OCI-LY7 (cell line): ENCODE results near the gene SPTAN1. TPM values are rescaled to one million over a fixed set of nuclear protein-coding genes. Genes with fewer than 3 reads are reported as not detected.

Experiments used
- BruUV-seq: library from RNA; stranded (reverse); fragments of 400-500 nt; replicated peaks from 2 replicates; lab custom pipeline; 2021; lab: Mats Ljungman, UMichigan
- CTCF ChIA-PET: fragments of 300-600 bp; sonication (Branson Sonifier 250); formaldehyde crosslinking; loops from one replicate; lab custom pipeline; 2022; ENCODE audit warnings: antibody characterized with exemption; ENCODE audit not compliant: unreplicated experiment; lab: Charles Lee
- POLR2A ChIA-PET: fragments of 300-600 bp; sonication (Branson Sonifier 250); formaldehyde crosslinking; loops from one replicate; lab custom pipeline; 2022; ENCODE audit warnings: antibody characterized with exemption; lab: Charles Lee
- DNase-seq: peaks from one replicate; pipeline ENCODE4 v3.0.0-alpha.2; 2015; ENCODE audit warnings: low spot score
- H2AFZ ChIP-seq: fragments of 200-600 bp; sonication (generic), shearing (Covaris generic); 2 replicates; pipeline ENCODE4 v1.6.1; 2014; ENCODE audit warnings: mild to moderate bottlenecking, antibody characterized with exemption, low read length, moderate library complexity
- H3K27ac ChIP-seq: fragments of 200-600 bp; sonication (generic); 2 replicates; pipeline ENCODE4 v1.5.1; 2014; ENCODE audit warnings: mixed run types, low read depth, mild to moderate bottlenecking, moderate library complexity, low read length, inconsistent platforms; ENCODE audit not compliant: poor library complexity, severe bottlenecking
- H3K36me3 ChIP-seq: fragments of 200-600 bp; sonication (generic); 2 replicates; pipeline ENCODE4 v1.6.1; 2014; ENCODE audit warnings: mild to moderate bottlenecking, antibody characterized with exemption, low read length, moderate library complexity, mixed read lengths; ENCODE audit not compliant: insufficient read depth
- H3K4me1 ChIP-seq: fragments of 200-600 bp; sonication (generic); 2 replicates; pipeline ENCODE4 v1.5.1; 2014; ENCODE audit warnings: mild to moderate bottlenecking, low read length; ENCODE audit not compliant: insufficient read depth, poor library complexity, severe bottlenecking
- H3K4me2 ChIP-seq: fragments of 200-600 bp; sonication (generic); 2 replicates; pipeline ENCODE4 v1.6.1; 2014; ENCODE audit warnings: mild to moderate bottlenecking, low read length
- H3K4me3 ChIP-seq: fragments of 200-600 bp; sonication (generic); 2 replicates; pipeline ENCODE4 v1.5.1; 2014; ENCODE audit warnings: mild to moderate bottlenecking, low read depth, low read length; ENCODE audit not compliant: poor library complexity, severe bottlenecking
- H3K79me2 ChIP-seq: fragments of 200-600 bp; sonication (generic); 2 replicates; pipeline ENCODE4 v1.6.1; 2016; ENCODE audit warnings: low read depth, mild to moderate bottlenecking, low read length, moderate library complexity, mixed read lengths; ENCODE audit not compliant: insufficient read depth
- H3K9me2 ChIP-seq: fragments of 200-600 bp; sonication (generic); 2 replicates; pipeline ENCODE4 v1.6.1; 2016; ENCODE audit warnings: mild to moderate bottlenecking, low read length, mixed read lengths; ENCODE audit not compliant: insufficient read depth
- H3K9me3 ChIP-seq: fragments of 200-600 bp; sonication (generic); 2 replicates; pipeline ENCODE4 v1.6.1; 2014; ENCODE audit warnings: mild to moderate bottlenecking, mixed run types, low read length, mixed read lengths
- H4K20me1 ChIP-seq: fragments of 200-600 bp; sonication (generic); 2 replicates; pipeline ENCODE4 v1.6.1; 2014; ENCODE audit warnings: mild to moderate bottlenecking, antibody characterized with exemption, low read length, moderate library complexity, mixed read lengths; ENCODE audit not compliant: insufficient read depth
- EZH2phosphoT487 ChIP-seq: fragments of 200-600 bp; sonication (generic); IDR thresholded peaks from 2 replicates; pipeline ENCODE4 v1.6.1; 2018; ENCODE audit warnings: low read depth, borderline replicate concordance, mild to moderate bottlenecking, mixed run types, antibody characterized with exemption, low read length, moderate library complexity, mixed read lengths
- intact Hi-C: fragments of 100-400 bp; cut with micrococcal nuclease; formaldehyde crosslinking; loops from one replicate; pipeline ENCODE4 v1.10.0; 2022; ENCODE audit not compliant: unreplicated experiment
- total RNA-seq, 2 experiments: library from RNA; depleted of rRNA in 1 of 2; stranded (reverse); fragments of >200 nt in 1 of 2; shearing (Covaris generic) in 1 of 2; gene quantifications; 2 replicates each; pipeline ENCODE4 v1.2.3, GENCODE V29; 2014 to 2022
- TF ChIP-seq, protein P1 (sequence below): fragments of 200-600 bp; sonication (generic); conservative IDR thresholded peaks from 2 replicates; pipeline ENCODE4 v1.5.1; 2014; ENCODE audit warnings: mild to moderate bottlenecking, antibody characterized with exemption, low read length, moderate library complexity, mixed read lengths

Gene SPTAN1
- total RNA-seq, 2 experiments from 2014 or later = 239 to 259 TPM

DNA sequence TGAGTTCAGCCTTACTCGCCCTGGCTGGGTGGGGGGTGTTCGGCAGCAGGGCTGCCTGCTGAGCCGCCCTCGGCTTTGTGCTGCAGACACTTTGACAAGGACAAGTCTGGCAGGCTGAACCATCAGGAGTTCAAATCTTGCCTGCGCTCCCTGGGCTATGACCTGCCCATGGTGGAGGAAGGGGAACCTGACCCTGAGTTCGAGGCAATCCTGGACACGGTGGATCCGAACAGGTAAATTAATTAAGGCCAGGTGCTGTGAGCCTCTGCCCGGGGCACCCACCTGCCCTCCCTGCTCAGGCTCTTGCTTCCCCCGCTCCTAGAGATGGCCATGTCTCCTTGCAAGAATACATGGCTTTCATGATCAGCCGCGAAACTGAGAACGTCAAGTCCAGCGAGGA, 80.1 kb downstream of the SPTAN1 start:
- ChIA-PET CTCF (no interaction called here), POLR2A (no interaction called here)
- Histone ChIP-seq H3K4me2 (no peak overlapping the region), H3K4me1 (no peaks in the 10 kb centered on the region), H3K79me2 (no peaks in the 10 kb centered on the region), H3K9me2 (no peaks in the 10 kb centered on the region), H4K20me1 (no peaks in the 10 kb centered on the region), H2AFZ (no peak overlapping the region), H3K27ac (no peak overlapping the region), H3K4me3 (no peak overlapping the region), H3K9me3 (no peaks in the 10 kb centered on the region), H3K36me3 (peaks cover 69% of the 10 kb centered on the region)
- no peak for TF ChIP-seq EZH2phosphoT487
- TF ChIP-seq, protein P1, sequence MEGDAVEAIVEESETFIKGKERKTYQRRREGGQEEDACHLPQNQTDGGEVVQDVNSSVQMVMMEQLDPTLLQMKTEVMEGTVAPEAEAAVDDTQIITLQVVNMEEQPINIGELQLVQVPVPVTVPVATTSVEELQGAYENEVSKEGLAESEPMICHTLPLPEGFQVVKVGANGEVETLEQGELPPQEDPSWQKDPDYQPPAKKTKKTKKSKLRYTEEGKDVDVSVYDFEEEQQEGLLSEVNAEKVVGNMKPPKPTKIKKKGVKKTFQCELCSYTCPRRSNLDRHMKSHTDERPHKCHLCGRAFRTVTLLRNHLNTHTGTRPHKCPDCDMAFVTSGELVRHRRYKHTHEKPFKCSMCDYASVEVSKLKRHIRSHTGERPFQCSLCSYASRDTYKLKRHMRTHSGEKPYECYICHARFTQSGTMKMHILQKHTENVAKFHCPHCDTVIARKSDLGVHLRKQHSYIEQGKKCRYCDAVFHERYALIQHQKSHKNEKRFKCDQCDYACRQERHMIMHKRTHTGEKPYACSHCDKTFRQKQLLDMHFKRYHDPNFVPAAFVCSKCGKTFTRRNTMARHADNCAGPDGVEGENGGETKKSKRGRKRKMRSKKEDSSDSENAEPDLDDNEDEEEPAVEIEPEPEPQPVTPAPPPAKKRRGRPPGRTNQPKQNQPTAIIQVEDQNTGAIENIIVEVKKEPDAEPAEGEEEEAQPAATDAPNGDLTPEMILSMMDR = no peak
- no TSS peak for BruUV-seq
- no peak for DNase-seq
- intact Hi-C loops = no loop called here

- POLR2A ChIA-PET = no interaction called here
- BruUV-seq = TSS peak; percentile 98
- no peak overlapping the region for H2AFZ ChIP-seq
- no peak for DNase-seq
- H4K20me1 ChIP-seq = no peaks in the 10 kb centered on the region
- intact Hi-C loops = no loop called here
- H3K79me2 ChIP-seq = no peaks in the 10 kb centered on the region
- no peak overlapping the region for H3K4me2 ChIP-seq
- H3K36me3 ChIP-seq = peaks cover 63% of the 10 kb centered on the region
- no peaks in the 10 kb centered on the region for H3K9me3 ChIP-seq
- H3K27ac ChIP-seq = no peak overlapping the region
- H3K9me2 ChIP-seq = no peaks in the 10 kb centered on the region
- H3K4me3 ChIP-seq = no peak overlapping the region
- CTCF ChIA-PET = no interaction called here
- no peak for TF ChIP-seq EZH2phosphoT487
- TF ChIP-seq, protein P1 = no peak
- no peaks in the 10 kb centered on the region for H3K4me1 ChIP-seq
These were observed 80.7 kb downstream of the SPTAN1 start for GRCh38 chr9:128633057-128633456.

- POLR2A ChIA-PET = no interaction called here
- no peak for DNase-seq
- TF ChIP-seq EZH2phosphoT487 = no peak
- TF ChIP-seq, protein P1 = no peak
These were observed 81.2 kb downstream of the SPTAN1 start for GRCh38 chr9:128633601-128634000.

More at GRCh38 chr9:128633601-128634000, 81.2 kb downstream of the SPTAN1 start:
- Histone ChIP-seq H4K20me1 (no peaks in the 10 kb centered on the region), H3K9me3 (no peaks in the 10 kb centered on the region), H3K4me2 (no peak overlapping the region), H3K4me3 (no peak overlapping the region), H3K9me2 (no peaks in the 10 kb centered on the region), H3K27ac (no peak overlapping the region), H2AFZ (no peak overlapping the region), H3K36me3 (peaks cover 60% of the 10 kb centered on the region), H3K4me1 (no peaks in the 10 kb centered on the region), H3K79me2 (no peaks in the 10 kb centered on the region)
- CTCF ChIA-PET = interaction anchor here (0.6 kb wide), 1 partner anchor 339 kb away, joined by 3 read pairs; no protein-coding TSS in a partner anchor
- intact Hi-C loops = no loop called here
- BruUV-seq = no TSS peak
